ENCODE measurements around the gene CMTM1.
"Not testable (repeated sequence)": the region's sequence is repeated elsewhere in the genome, so short reads cannot be mapped to it uniquely, and the experiment has no call there.

The CMTM1 gene

DNA sequence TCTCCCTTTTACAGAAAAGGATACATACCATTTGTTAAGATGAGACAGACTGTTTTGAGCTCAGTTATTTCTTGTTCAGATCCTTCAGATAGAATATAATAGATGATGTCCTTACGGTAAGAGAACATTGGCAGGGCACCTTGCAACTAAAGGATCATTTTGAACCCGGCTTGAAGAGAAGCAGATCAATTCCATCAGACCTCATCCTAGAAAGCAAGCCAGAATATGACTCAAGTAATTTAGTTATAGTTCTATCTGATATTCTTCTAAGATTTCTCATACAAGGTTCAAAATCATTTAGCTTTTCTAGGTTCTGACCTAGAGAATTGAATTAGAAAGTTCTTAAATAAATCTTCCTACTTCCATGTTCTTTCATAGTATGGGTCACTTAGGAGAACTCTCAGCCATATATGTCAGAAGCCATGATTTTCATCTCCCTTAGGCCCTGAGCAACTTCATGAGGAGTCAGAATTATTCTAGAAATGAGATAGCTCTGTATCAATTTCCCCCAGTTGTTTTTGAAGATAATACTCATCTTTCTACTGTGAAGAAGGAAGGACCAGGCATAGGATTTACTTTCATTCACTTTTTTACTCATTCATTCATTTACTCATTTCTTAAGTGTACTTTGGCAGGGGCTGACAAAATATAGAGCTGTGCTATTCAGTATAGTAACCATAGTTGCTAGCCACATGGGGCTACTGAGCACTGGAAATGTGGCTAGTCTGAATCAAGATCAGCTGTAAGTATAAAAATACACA, 2.5 kb upstream of the CMTM1 start:
- DNase-seq: no peak

- DNase-seq: not testable (repeated sequence)
These were observed 1.0 kb downstream of the CMTM1 start for GRCh38 chr16:66567270-66567669.

DNA sequence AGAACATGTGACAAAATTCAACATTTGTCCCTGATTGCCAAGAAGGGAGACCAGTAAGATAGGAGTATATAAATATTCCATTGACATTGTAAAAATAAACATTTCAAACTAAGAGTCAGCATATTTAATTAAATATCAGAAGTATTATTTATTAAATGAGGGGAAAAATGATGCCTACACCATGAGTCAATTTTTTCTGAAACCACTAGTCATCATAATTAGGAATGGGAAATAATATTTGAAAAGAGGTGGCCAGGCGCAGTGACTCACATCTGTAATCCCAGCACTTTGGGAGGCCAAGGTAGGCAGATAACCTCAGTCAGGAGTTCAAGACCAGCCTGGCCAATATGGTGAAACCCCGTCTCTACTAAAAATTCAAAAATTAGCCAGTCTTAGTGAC, 2.1 kb downstream of the CMTM1 start:
- no peak for DNase-seq

- DNase-seq: no peak
These were observed 2.9 kb downstream of the CMTM1 start for GRCh38 chr16:66569131-66569530.

DNA sequence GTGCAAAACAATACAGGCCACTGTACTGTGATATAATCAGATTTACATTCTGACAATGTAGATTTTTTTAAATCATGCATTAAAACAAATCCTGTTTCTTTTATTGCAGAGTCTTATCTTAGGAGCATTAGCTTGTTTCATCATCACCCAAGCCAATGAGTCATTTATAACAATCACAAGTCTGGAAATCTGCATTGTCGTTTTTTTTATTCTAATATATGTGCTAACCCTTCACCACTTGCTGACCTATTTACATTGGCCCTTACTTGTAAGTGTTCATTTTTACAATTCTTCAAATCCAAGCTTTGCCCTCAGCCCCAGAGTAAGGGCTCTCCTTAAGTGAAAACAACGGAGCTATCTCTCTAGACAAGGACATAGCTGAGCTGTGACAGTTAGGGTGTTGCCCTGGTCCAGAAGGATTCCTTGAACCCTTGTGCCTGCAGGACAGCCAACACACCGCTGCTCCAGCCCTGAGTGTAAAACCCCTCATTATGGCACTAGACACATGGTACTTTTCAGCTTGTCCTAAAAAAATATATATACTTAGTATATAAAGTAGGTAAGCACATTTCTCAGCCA, 3.7 kb downstream of the CMTM1 start:
- DNase-seq: no peak

DNA sequence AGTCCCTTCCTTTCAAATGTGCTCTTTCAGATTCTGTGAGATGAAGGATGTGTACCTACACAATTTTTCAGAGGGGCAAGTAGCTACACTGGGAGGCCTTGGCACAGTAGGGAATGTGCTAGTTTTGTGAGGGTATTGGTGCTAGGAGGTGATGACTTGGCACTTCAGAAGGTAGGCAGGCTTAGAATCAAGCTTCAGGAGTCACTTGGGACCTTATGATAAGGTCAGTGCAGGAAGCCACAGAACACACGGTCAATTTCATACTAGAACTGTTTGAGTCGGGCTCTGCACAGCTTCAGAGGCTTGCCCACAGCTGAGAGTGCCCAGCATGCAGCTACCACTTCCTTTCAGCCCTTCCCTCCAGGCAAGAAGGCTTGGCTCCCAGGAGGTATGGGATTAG, 6.1 kb downstream of the CMTM1 start:
- no peak for DNase-seq

DNA sequence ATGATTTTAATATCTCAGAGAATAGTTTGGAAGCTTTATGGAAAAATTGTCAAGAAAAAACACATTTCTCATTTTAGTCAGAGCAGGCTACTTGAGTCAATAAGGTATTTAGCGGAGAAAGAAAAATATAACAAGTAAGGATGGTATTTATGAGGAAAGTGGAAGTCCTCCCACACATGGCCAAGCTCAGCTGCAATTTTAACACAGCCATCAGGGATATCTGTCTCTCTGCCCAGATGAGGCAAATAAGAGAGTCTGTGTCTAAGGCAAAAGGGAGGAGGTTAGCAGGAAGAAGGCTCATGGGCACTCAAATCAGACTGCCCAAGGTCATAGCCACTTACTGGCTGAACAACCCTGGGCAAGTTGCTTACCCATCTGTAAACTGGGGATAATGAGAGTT, 7.8 kb downstream of the CMTM1 start:
- no peak for DNase-seq

DNA sequence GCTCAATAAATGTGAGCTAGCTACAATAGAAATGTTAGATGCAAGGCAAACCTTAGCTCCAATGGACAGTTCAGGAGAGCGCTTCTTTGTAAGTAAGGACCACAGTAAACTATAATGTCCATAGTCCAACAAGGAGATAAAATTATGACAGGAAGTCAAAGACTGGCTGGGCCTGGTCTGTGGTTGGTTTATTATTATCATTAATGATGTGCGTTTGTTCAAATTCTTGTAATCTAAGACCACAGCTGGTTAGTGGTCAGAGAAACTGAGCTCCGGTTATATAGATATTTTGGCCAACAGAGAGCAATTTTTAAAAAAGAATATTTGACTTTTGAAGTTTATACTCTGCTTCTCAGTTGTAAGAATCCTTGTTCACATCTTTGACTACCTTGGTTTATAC, 8.3 kb downstream of the CMTM1 start:
- DNase-seq: no peak

- no peak for DNase-seq
These were observed 8.8 kb downstream of the CMTM1 start for GRCh38 chr16:66575060-66575459.

GRCh38 chr16:66576296-66576695, 10.1 kb downstream of the CMTM1 start:
- no peak for DNase-seq

GRCh38 chr16:66578651-66579531, 12.7 kb downstream of the CMTM1 start, which contains the start of gene CMTM2:
Gene CMTM2 (plus strand): TSS chr16:66579463. CDS start chr16:66579608, 145 bp downstream.
- DNase-seq: no peak

- DNase-seq: no peak
These were observed 14.5 kb downstream of the CMTM1 start for GRCh38 chr16:66580605-66581209.

DNA sequence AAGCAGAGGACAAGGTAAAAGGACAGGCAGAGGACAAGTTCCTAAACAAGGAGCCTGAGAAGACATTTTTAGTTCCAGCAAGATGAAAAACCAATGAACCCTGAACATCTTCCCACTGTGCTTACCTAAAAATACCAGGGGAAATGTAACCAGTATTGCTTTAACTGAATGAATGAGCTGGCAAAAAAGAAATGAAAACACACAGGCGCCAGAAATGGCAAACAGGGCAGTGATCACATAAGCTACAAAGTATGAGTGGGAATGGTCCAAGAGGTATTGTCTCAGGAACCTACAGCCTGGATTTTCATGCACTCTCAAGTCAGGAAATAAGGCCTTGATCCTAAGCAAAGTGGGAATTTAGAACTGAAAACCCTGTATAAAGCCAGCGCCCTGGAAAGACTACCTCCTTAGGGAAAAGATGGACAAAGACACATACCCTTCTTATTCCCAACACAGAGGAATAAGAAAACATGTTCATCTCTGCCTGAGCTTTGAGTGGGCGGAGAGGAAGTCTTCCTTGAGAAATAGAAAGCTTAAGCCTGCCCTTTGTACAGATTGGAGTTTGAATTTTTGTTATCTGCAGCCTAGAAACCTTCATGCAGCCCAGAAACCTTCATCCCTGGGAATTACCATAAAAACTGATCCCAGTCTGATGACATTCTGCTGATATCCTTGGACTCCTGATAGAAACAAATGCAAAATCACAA, 15.2 kb downstream of the CMTM1 start:
- no peak for DNase-seq

GRCh38 chr16:66585481-66586239, 19.4 kb downstream of the CMTM1 start:
- no peak for DNase-seq

DNA sequence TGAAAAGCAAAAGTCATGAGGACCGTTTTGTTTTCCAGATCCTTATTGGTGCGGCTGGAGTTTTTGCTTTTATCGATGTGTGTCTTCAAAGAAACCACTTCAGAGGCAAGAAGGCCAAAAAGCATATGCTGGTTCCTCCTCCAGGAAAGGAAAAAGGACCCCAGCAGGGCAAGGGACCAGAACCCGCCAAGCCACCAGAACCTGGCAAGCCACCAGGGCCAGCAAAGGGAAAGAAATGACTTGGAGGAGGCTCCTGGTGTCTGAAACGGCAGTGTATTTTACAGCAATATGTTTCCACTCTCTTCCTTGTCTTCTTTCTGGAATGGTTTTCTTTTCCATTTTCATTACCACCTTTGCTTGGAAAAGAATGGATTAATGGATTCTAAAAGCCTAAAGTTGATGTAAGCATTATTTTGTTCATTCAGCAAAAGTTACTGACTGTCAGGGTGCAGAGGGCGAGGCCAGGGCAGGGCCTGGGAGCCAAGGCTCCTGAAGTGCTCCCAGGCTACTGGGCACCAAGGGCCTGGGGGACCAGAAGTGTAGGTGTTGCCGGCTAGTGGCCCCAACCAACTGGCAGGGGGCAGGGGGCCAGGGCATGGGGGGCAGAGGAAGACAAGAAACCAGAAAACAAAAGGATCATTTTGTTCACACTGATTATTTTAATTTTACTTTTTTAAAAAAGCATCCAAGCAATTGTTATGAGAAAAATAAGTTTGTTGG, 21.8 kb downstream of the CMTM1 start:
- DNase-seq: no peak

DNA sequence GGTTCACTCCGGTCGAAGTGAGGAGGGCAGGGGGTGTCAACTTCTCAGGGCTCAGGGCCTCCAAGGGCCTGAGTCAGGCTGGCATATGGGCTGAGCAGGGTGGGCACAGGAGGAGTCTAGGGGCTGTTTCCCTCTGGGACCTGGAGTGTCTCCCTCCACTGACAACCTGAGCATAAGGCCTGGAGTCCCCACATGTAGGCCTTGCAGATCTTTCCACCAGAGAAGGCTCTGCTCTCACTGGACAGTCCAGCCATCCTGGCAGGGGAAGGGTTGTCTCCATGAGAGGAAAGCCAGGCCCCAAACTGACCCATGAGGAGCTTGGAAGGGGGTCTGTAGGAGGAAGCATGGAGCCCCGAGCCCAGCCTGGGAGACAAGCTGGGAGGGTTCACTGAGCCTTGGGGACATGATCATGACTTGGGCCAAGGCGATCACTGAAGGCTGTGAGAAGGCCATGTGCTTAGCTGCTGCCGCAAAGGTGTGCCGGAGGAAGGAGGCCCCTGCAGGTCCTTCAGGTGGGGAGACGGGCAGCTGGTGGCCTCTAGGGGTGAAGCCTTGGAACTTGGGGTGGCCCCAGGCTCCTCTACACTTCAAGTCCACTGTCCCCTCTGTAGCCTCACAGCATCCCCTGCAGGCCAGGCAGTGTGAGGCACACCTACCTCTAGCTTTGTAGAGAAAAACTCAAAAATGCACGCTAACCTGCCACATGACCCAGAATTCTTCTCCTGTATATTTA, 22.9 kb downstream of the CMTM1 start:
- no peak for DNase-seq

GRCh38 chr16:66590322-66590721, 24.1 kb downstream of the CMTM1 start:
- DNase-seq: no peak

DNA sequence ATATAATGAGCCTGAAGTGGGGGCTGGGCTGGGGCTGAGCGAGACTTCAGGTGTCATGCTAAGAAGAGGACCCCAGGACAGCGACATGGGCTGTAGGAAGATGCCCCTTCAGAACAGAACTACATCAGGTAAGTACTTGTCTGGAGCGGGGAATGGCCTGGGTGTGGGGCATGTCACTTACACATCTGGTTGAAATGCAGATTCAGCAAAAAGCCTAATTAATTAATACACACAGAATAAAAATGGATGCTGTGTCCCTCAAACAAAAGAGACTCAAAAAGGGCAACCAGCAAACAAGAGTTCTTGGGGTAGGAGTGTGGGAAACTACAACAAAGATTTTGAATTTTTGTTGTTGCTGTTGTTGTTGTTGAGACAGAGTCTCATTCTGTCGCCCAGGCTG, 24.8 kb downstream of the CMTM1 start:
- no peak for DNase-seq

GRCh38 chr16:66592241-66592640, 26.0 kb downstream of the CMTM1 start:
- no peak for DNase-seq

- no peak for DNase-seq
These were observed 26.6 kb downstream of the CMTM1 start for GRCh38 chr16:66592814-66593213.

All from NCI-H2029 treated with DMSO at 0.1 percent for 48 hours (cell line).